Neural cell (in vitro differentiated cells): ENCODE results near the gene CASTOR2. TPM values are rescaled to one million over a fixed set of nuclear protein-coding genes. Genes with fewer than 3 reads are reported as not detected.
"Not testable (repeated sequence)": the region's sequence is repeated elsewhere in the genome, so short reads cannot be mapped to it uniquely, and the experiment has no call there.

ENCODE experiments used
- H2AFZ ChIP-seq: fragments of 200-600, 300-800 bp; sonication (generic), shearing (Covaris generic); 2 replicates; pipeline ENCODE4 v1.6.0; 2014; ENCODE audit warnings: low read depth, mild to moderate bottlenecking, antibody characterized with exemption, low read length, moderate library complexity
- H3F3A ChIP-seq: fragments of 200-600 bp; shearing (Covaris generic); 2 replicates; pipeline ENCODE4 v1.6.1; 2016; ENCODE audit warnings: mild to moderate bottlenecking, moderate library complexity, mixed read lengths, antibody characterized with exemption, low read length; ENCODE audit not compliant: insufficient read depth, poor library complexity, severe bottlenecking
- H3K27ac ChIP-seq: fragments of 200-600, 300-800 bp; sonication (generic), shearing (Covaris generic); 2 replicates; pipeline ENCODE4 v1.5.1; 2014; ENCODE audit warnings: mild to moderate bottlenecking, low read length, moderate library complexity
- H3K27me3 ChIP-seq: fragments of 300-800, 200-600 bp; sonication (generic), shearing (Covaris generic); 2 replicates; pipeline ENCODE4 v1.6.0; 2014; ENCODE audit warnings: mild to moderate bottlenecking, low read depth, low read length, moderate library complexity; ENCODE audit not compliant: insufficient read depth
- H3K36me3 ChIP-seq: fragments of 300-800, 200-600 bp; sonication (generic), shearing (Covaris generic); 2 replicates; pipeline ENCODE4 v1.5.1; 2014; ENCODE audit warnings: mild to moderate bottlenecking, antibody characterized with exemption, low read length, moderate library complexity; ENCODE audit not compliant: insufficient read depth
- H3K4me2 ChIP-seq: fragments of 300-800, 200-600 bp; sonication (generic), shearing (Covaris generic); 2 replicates; pipeline ENCODE4 v1.6.0; 2014; ENCODE audit warnings: mild to moderate bottlenecking, low read length
- H3K4me3 ChIP-seq: fragments of 300-800, 200-600 bp; sonication (generic), shearing (Covaris generic); 2 replicates; pipeline ENCODE4 v1.5.1; 2014; ENCODE audit warnings: mild to moderate bottlenecking, low read length, moderate library complexity
- H3K79me2 ChIP-seq: fragments of 200-600 bp; shearing (Covaris generic); replicated peaks from 2 replicates; pipeline ENCODE4 v1.6.0; 2014; ENCODE audit warnings: mild to moderate bottlenecking, low read length, moderate library complexity; ENCODE audit not compliant: insufficient read depth
- H3K9ac ChIP-seq: fragments of 300-800, 200-600 bp; sonication (generic), shearing (Covaris generic); 2 replicates; pipeline ENCODE4 v1.6.1; 2016; ENCODE audit warnings: mild to moderate bottlenecking, low read length, mixed read lengths
- H3K9me2 ChIP-seq: fragments of 200-600 bp; shearing (Covaris generic); 2 replicates; pipeline ENCODE4 v1.6.1; 2016; ENCODE audit warnings: mild to moderate bottlenecking, low read length, mixed read lengths; ENCODE audit not compliant: insufficient read depth
- H3K9me3 ChIP-seq: fragments of 200-600, 300-800 bp; sonication (generic), shearing (Covaris generic); 2 replicates; pipeline ENCODE4 v1.6.1; 2016; ENCODE audit warnings: mild to moderate bottlenecking, mixed run types, low read length, moderate library complexity, mixed read lengths
- H4K20me1 ChIP-seq: fragments of 200-600 bp; shearing (Covaris generic); 2 replicates; pipeline ENCODE4 v1.6.1; 2016; ENCODE audit warnings: mild to moderate bottlenecking, mixed run types; ENCODE audit not compliant: insufficient read depth
- POLR2AphosphoS5 ChIP-seq: IDR thresholded peaks from 2 replicates; pipeline ENCODE4 v1.6.1; 2012
- polyA minus RNA-seq: library from RNA; depleted of rRNA, polyadenylated mRNA; stranded (reverse); fragments of >200 nt; gene quantifications from 2 replicates; pipeline ENCODE4 v1.2.3, GENCODE V29; 2014
- polyA plus RNA-seq: library from polyadenylated mRNA; depleted of rRNA; stranded (reverse); fragments of >200 nt; gene quantifications from 2 replicates; pipeline ENCODE4 v1.2.3, GENCODE V29; 2014

CASTOR2 gene
- polyA plus RNA-seq = 11.2 and 13.7 TPM in 2 replicates
- 55.6 and 72.1 TPM in 2 replicates for polyA minus RNA-seq

DNA sequence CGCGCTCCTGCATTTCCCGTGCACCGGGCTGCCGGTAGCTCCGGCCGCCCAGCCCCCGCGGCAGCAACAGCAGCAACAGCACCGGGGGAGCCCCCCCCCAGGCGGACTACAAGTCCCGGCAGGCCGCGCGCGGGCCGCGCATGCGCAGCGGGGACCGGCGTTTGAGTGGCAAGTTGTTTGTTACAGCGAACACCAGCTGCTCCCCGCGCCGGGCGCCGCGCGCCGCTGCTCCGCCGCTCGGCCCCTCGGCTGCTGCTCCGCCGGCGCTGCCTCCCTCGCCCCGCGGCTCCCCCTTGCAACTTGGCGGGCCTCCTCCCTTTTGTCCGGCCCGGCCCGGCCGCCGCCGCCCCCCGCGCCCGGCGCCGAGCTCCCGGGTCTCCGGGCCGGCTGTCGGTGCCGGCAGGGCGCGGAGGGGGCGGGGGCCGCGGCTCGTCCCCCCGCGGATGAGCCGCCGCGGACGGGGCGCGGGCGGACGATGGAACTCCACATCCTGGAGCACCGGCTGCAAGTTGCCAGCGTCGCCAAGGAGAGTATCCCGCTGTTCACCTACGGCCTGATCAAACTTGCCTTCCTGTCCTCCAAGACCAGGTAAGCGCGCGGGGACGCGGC, at the start of gene CASTOR2:
Gene CASTOR2, plus strand, starts transcription at position 195 of the 609 bp plus-strand sequence. Its CDS starts 281 bp downstream, at position 476.
- not testable (repeated sequence) for H3K27me3 ChIP-seq, H3K9me2 ChIP-seq, H3K4me2 ChIP-seq, H3F3A ChIP-seq, H3K36me3 ChIP-seq, H3K9me3 ChIP-seq, H3K27ac ChIP-seq, H2AFZ ChIP-seq, H3K79me2 ChIP-seq, H3K9ac ChIP-seq, H4K20me1 ChIP-seq
- TF ChIP-seq POLR2AphosphoS5 = peak; percentile 18
- peak within 1 kb of the TSS; percentile 31 for H3K4me3 ChIP-seq

GRCh38 chr7:74922321-74922890, 42.1 kb upstream of the CASTOR2 start:
- H3K9me2 ChIP-seq, H3K9ac ChIP-seq, H3K27me3 ChIP-seq, H3K9me3 ChIP-seq, H3K36me3 ChIP-seq, H2AFZ ChIP-seq, H3K79me2 ChIP-seq, H3K4me3 ChIP-seq, H3K27ac ChIP-seq, H3F3A ChIP-seq, H4K20me1 ChIP-seq, H3K4me2 ChIP-seq: not testable (repeated sequence)

- not testable (repeated sequence) for H4K20me1 ChIP-seq, H3K4me3 ChIP-seq, H3K9ac ChIP-seq, H3K9me3 ChIP-seq, H3K27ac ChIP-seq, H3K79me2 ChIP-seq, H3F3A ChIP-seq, H3K36me3 ChIP-seq, H3K27me3 ChIP-seq, H3K4me2 ChIP-seq, H3K9me2 ChIP-seq, H2AFZ ChIP-seq
Measured at GRCh38 chr7:74923644-74924043, 40.9 kb upstream of the CASTOR2 start.

GRCh38 chr7:74926968-74927367, 37.5 kb upstream of the CASTOR2 start:
- not testable (repeated sequence) for H3K27me3 ChIP-seq, H3K27ac ChIP-seq, H2AFZ ChIP-seq, H3K4me2 ChIP-seq, H3K4me3 ChIP-seq, H3F3A ChIP-seq, H3K9me3 ChIP-seq, H3K36me3 ChIP-seq, H4K20me1 ChIP-seq, H3K9ac ChIP-seq, H3K9me2 ChIP-seq, H3K79me2 ChIP-seq

- not testable (repeated sequence) for H2AFZ ChIP-seq, H4K20me1 ChIP-seq, H3K9me3 ChIP-seq, H3K4me3 ChIP-seq, H3K9me2 ChIP-seq, H3F3A ChIP-seq, H3K27me3 ChIP-seq, H3K79me2 ChIP-seq, H3K9ac ChIP-seq, H3K27ac ChIP-seq, H3K36me3 ChIP-seq, H3K4me2 ChIP-seq
Measured at GRCh38 chr7:74931563-74932328, 32.8 kb upstream of the CASTOR2 start.

DNA sequence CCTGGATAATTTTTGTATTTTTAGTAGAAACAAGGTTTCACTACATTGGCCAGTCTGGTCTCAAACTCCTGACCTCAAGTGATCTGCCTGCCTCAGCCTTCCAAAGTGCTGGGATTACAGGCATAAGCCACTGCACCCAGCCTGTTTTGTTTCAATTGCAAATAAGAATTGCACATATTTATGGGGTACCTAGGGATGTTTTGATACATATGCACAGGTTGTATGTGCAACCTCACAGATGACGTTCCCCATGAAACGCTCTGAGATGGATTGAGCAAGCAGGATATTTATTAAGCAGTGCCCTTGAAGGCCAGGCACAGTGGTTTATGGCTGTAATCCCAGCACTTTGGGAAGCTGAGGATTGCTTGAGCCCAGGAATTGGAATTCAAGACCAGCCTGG, 25.1 kb upstream of the CASTOR2 start:
- not testable (repeated sequence) for H4K20me1 ChIP-seq, H3K4me3 ChIP-seq, H3K9ac ChIP-seq, H3K36me3 ChIP-seq, H3K9me2 ChIP-seq, H2AFZ ChIP-seq, H3K27ac ChIP-seq, H3F3A ChIP-seq, H3K79me2 ChIP-seq, H3K9me3 ChIP-seq, H3K4me2 ChIP-seq, H3K27me3 ChIP-seq

DNA sequence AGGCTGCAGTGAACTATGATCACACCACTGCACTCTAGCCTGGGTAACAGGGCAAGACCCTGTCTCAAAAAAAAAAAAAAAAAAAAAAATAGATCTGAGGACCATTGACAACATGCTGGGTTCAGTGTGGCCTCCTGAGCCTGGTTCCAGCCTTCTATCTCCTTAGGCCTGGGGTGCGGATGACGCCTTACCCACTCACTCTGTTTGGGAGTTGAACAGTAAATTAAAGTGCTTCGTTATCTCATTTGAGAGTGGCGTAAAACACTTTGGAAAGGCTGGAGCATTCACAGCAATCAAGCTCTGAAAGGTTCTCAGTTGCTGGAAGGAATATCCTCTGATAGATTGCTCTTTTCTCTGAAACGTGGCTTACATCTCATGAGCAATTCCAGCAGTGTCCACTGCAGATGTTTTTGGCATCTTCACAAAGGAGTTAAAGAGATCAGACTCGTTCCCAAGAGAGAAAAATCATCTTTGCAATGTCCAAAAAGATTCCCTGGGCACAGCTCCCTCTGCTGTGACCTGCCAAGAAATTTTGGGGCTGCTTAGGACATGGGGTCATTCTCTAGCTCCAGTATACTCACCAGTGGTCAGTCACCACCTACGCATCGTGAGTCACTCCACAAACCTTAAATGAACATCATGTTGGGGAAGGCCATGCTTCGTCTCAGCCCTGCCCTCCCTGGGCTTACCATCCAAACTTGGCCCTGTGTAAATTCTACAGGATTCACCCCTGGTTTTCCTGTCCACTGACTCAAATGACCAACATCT, 23.0 kb upstream of the CASTOR2 start:
- not testable (repeated sequence) for H3K79me2 ChIP-seq, H4K20me1 ChIP-seq, H2AFZ ChIP-seq, H3K9ac ChIP-seq, H3K27me3 ChIP-seq, H3K9me2 ChIP-seq, H3K36me3 ChIP-seq, H3K9me3 ChIP-seq, H3K4me2 ChIP-seq, H3K4me3 ChIP-seq, H3K27ac ChIP-seq, H3F3A ChIP-seq
